GM12878 (cell line): ENCODE results near the gene ATG10. TPM values are rescaled to one million over a fixed set of nuclear protein-coding genes. Genes with fewer than 3 reads are reported as not detected.

Experiments
- CEBPZ ChIP-seq: fragments of 150-350 bp; IDR thresholded peaks from 2 replicates; pipeline ENCODE4 v1.6.1; 2016; ENCODE audit warnings: low read depth, low read length
- E2F4 ChIP-seq: IDR thresholded peaks from 2 replicates; pipeline ENCODE4 v1.6.1; 2012; ENCODE audit warnings: low read depth, low read length, improper control_type of control experiment
- E2F8 ChIP-seq: fragments of 450-650 bp; IDR thresholded peaks from 2 replicates; pipeline ENCODE4 v1.6.1; 2018; ENCODE audit warnings: mild to moderate bottlenecking, low read depth, moderate library complexity; ENCODE audit not compliant: partially characterized antibody
- EGR1 ChIP-seq, 2 experiments: IDR thresholded peaks; 1 replicate in 1 of 2; 2 replicates in 1 of 2; pipeline ENCODE4 v1.6.1; 2011 to 2012; ENCODE audit warnings: low read depth in 2 of 2, low read length in 2 of 2, borderline replicate concordance in 1 of 2, mild to moderate bottlenecking in 1 of 2, moderate library complexity in 1 of 2
- GABPA ChIP-seq: IDR thresholded peaks from 2 replicates; pipeline ENCODE4 v1.6.1; 2014; ENCODE audit warnings: antibody characterized with exemption, low read depth, mild to moderate bottlenecking, inconsistent platforms
- HDAC2 ChIP-seq: fragments of 200-600 bp; sonication (generic); IDR thresholded peaks from 2 replicates; pipeline ENCODE4 v1.6.1; 2017
- IRF4 ChIP-seq: IDR thresholded peaks from 2 replicates; pipeline ENCODE4 v1.6.1; 2011; ENCODE audit warnings: low read depth, low read length
- MAX ChIP-seq: IDR thresholded peaks from 2 replicates; pipeline ENCODE4 v1.6.1; 2012; ENCODE audit warnings: low read depth, low read length, improper control_type of control experiment
- NR2C2 ChIP-seq: IDR thresholded peaks from 2 replicates; pipeline ENCODE4 v1.6.1; 2011; ENCODE audit warnings: borderline replicate concordance, low read depth; ENCODE audit not compliant: control insufficient read depth, insufficient read length
- PKNOX1 ChIP-seq: fragments of 450-650 bp; IDR thresholded peaks from 2 replicates; pipeline ENCODE4 v1.6.1; 2016; ENCODE audit warnings: mild to moderate bottlenecking
- RCOR1 ChIP-seq: conservative IDR thresholded peaks from 2 replicates; pipeline ENCODE4 v1.6.1; 2012; ENCODE audit warnings: low read depth, low read length, improper control_type of control experiment
- SKIL ChIP-seq: fragments of 450-650 bp; IDR thresholded peaks from 2 replicates; pipeline ENCODE4 v1.6.1; 2017; ENCODE audit warnings: mild to moderate bottlenecking, low read depth, inconsistent platforms; ENCODE audit not compliant: poor library complexity, severe bottlenecking
- SUZ12 ChIP-seq: fragments of 200-600 bp; sonication (generic); IDR thresholded peaks from one replicate; pipeline ENCODE4 v1.6.1; 2018; ENCODE audit warnings: antibody characterized with exemption, mild to moderate bottlenecking; ENCODE audit not compliant: unreplicated experiment
- TAF1 ChIP-seq: IDR thresholded peaks from 2 replicates; pipeline ENCODE4 v1.6.1; 2011; ENCODE audit warnings: mild to moderate bottlenecking, low read depth, low read length, borderline replicate concordance
- WRNIP1 ChIP-seq: IDR thresholded peaks from 2 replicates; pipeline ENCODE4 v1.6.1; 2011; ENCODE audit warnings: low read depth, low read length, improper control_type of control experiment, borderline replicate concordance
- YY1 ChIP-seq: IDR thresholded peaks from 2 replicates; pipeline ENCODE4 v1.6.1; 2011; ENCODE audit warnings: low read depth, mild to moderate bottlenecking, low read length
- ZBTB33 ChIP-seq: fragments of 450-650 bp; IDR thresholded peaks from 2 replicates; pipeline ENCODE4 v1.6.1; 2017; ENCODE audit warnings: mild to moderate bottlenecking
- polyA plus RNA-seq, 11 experiments: library from polyadenylated mRNA; depleted of rRNA in 4 of 11; unstranded in 6 of 11; stranded (reverse) in 5 of 11; fragments of >200 nt; fragmentation: Nextera tagmentation in 4 of 11; fragmentation: Illumina TruSeq in 1 of 11; extraction: Ambion mirVana in 4 of 11; extraction: Trizol in 1 of 11; gene quantifications; 1 replicate in 1 of 11; 2 replicates in 10 of 11; pipeline versions ENCODE4 v1.2.1 to v1.2.3, GENCODE V29; 2011 to 2016; ENCODE audit warnings: inconsistent platforms in 2 of 11, missing spikeins in 2 of 11, low read depth in 1 of 11
- total RNA-seq, 4 experiments: library from RNA; depleted of rRNA in 3 of 4; stranded (reverse); fragments of >200 nt in 3 of 4; fragmentation: Illumina TruSeq in 1 of 4; extraction: Trizol in 1 of 4; gene quantifications; 2 replicates each; pipeline versions ENCODE4 v1.2.1 to v1.2.3, GENCODE V29; 2013 to 2021

Gene ATG10
- total and polyA plus RNA-seq, 10 of the 15 experiments (the other 5 are each of a cell fraction or from before 2014, with no cell fraction given), result 3.8 to 14.4 (median 6.5) TPM

- TF ChIP-seq E2F4 (no peak), NR2C2 (no peak), PKNOX1 (no peak), CEBPZ (no peak), YY1 (peak; percentile 87), SKIL (no peak), ZBTB33 (no peak), EGR1 (IDR thresholded peaks at IDR 0.05; ENCODE audit: borderline replicate concordance in 1 of 2, low read depth in 2 of 2, low read length in 2 of 2) (no peak), IRF4 (no peak), WRNIP1 (no peak), GABPA (no peak), RCOR1 (no peak), TAF1 (no peak), HDAC2 (no peak), SUZ12 (no peak), MAX (no peak), E2F8 (no peak)
Observed at GRCh38 chr5:82111191-82111590, 139.4 kb downstream of the ATG10 start (continued).
